GM20000 (cell line): ENCODE data around the gene CCDC146.
"Not testable (repeated sequence)": the region's sequence is repeated elsewhere in the genome, so short reads cannot be mapped to it uniquely, and the experiment has no call there.

Experiments
- DNase-seq: peaks from one replicate; pipeline ENCODE4 v3.0.0; 2012; ENCODE audit warnings: low spot score
- TF ChIP-seq, protein P1 (sequence below): IDR thresholded peaks from 2 replicates; pipeline ENCODE4 v1.5.1; 2012; ENCODE audit warnings: mild to moderate bottlenecking, control low read depth; ENCODE audit errors: extremely low read depth, missing control alignments

The CCDC146 gene

DNA sequence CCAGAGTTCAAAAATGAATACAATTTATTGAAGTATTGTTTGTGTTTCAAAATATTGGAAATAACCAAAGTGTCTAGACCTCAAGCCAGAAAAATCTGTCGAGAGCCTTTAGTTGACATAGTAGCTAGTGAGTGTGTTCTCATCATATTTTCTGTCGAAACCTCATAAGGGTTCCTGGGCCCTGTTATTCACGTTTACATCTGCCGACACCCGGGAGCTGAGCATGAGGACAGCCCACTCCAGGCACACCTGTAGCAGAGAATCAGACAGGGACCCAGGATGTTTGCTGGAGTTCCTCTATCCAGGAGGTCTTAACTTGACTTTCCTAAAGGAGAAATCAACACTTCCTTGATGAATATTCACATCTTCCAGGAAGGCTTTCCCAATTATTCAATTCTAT, 149.4 kb downstream of the CCDC146 start:
- TF ChIP-seq, protein P1, sequence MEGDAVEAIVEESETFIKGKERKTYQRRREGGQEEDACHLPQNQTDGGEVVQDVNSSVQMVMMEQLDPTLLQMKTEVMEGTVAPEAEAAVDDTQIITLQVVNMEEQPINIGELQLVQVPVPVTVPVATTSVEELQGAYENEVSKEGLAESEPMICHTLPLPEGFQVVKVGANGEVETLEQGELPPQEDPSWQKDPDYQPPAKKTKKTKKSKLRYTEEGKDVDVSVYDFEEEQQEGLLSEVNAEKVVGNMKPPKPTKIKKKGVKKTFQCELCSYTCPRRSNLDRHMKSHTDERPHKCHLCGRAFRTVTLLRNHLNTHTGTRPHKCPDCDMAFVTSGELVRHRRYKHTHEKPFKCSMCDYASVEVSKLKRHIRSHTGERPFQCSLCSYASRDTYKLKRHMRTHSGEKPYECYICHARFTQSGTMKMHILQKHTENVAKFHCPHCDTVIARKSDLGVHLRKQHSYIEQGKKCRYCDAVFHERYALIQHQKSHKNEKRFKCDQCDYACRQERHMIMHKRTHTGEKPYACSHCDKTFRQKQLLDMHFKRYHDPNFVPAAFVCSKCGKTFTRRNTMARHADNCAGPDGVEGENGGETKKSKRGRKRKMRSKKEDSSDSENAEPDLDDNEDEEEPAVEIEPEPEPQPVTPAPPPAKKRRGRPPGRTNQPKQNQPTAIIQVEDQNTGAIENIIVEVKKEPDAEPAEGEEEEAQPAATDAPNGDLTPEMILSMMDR: no peak
- no peak for DNase-seq

DNA sequence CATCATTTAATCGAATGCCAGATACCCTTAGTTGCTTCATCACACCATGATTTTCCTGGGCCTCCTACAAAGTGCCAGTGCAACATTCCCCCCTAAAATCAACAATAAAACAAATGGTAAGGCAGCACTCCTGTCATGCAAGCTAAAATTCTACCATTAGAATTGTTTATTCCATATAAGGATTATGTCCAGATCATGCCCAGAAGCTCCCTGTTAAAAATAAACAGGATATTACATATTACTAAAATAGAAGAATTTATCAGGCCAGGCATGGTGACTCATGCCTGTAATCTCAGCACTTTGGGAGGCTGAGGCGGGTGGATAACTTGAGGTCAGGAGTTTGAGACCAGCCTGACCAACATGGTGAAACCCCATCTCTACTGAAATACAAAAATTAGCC, 153.2 kb downstream of the CCDC146 start:
- not testable (repeated sequence) for DNase-seq

DNA sequence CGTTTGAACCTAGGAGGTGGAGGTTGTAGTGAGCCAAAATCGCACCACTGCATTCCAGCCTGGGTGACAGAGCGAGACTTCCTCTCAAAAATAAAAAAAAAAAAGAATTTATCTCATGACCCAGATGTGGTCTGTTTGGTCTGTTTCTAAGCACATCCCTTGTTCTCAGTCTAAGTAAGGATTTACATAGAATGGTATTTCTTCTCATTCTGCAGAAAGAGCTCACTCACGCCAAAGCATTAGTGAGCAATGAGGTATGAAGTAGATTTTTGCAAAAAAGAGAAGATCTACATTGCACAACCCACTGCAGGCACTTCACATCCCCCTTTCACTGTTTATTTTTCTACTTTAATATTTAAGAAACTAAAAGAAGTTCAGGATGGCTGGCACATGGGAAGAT, 153.7 kb downstream of the CCDC146 start:
- TF ChIP-seq, protein P1: no peak
- no peak for DNase-seq

DNA sequence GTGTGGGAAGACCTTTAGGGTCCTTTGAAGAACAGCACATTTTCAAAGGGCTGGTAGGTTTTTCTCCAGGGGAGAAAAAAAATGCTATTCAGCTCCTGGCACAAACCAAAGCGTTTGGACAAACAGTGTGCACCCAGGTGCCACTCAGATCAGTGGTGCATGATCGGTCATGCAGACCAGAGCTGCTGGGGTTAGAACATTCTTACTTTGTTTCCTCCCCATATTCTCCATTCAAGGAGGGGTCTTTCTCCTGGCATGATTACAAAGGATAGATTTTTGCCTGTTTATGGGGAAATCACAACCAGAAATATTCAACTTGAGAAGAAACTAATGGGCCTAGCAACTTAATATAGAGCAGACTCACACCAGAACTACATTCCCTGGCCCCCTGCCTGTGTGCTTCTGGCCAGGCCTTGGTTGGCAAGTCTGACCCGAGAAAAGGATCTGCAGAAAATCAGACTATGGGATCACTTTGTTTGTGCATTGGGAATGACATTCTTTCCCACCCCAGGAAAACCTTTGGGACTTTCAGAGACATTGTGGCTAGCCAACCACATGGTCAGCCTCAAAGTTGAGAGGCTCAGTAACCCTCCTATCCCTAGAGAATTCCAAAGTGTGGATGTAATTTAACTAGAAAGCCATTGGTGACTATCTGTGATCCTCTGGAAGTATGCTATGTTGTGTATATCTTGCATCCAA, 159.5 kb downstream of the CCDC146 start:
- TF ChIP-seq, protein P1: no peak
- no peak for DNase-seq

- TF ChIP-seq, protein P1: no peak
- no peak for DNase-seq
Observed at GRCh38 chr7:77282897-77283296, 160.5 kb downstream of the CCDC146 start.

DNA sequence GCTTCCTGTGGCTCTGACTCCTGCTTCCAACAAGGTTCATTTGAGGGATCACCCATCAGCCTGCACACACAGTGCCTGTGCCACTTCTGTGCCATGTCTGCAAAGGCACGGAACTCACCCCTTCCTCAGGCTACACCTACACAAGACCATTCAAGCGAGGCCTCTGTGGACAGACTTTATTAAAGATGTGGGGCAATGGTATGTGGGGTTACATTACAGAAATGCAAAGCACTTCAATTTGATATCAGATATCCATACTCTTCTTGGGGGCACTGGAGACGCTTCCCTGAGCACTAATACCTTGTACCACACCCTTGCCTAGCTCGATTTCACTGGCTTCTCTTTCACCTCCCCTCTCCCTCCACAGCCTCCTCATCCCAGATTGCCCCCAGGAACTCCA, 161.6 kb downstream of the CCDC146 start:
- TF ChIP-seq, protein P1: no peak
- DNase-seq: no peak

DNA sequence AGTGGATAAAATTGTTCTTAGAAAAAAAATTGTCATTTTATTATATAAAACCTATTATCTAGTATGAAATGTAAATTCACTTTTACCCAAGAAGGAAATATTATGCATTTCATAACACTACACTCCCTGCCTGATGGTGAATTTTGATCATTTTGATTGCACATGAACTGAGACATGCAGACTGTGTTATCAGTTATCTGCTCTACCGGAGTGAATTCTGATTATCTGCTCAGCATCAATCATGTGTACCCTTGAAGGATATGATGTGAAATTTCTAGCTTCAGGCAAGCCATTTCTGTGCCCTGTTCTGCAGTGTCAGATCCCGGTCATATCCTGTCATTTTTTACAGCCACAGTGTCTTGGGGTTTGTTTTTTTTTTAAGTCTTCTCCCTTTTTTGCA, 162.2 kb downstream of the CCDC146 start:
- TF ChIP-seq, protein P1: no peak

GRCh38 chr7:77288676-77289320, 166.4 kb downstream of the CCDC146 start:
- TF ChIP-seq, protein P1: no peak
- DNase-seq: no peak

More for the DNA sequence above, 162.2 kb downstream of the CCDC146 start:
- DNase-seq: no peak
